B cell (primary cell): ENCODE results near the gene CRAT.

Experiments used
- EZH2 ChIP-seq: IDR thresholded peaks from 2 replicates; pipeline ENCODE4 v1.6.1; 2012; ENCODE audit warnings: borderline replicate concordance, low read depth, mild to moderate bottlenecking, moderate library complexity, low read length; ENCODE audit not compliant: insufficient read depth, poor library complexity, severe bottlenecking
- TF ChIP-seq, protein P1 (sequence below): fragments of 200-600 bp; IDR thresholded peaks from one replicate; pipeline ENCODE4 v1.8.0; 2022; ENCODE audit warnings: antibody characterized with exemption, mild to moderate bottlenecking

DNA sequence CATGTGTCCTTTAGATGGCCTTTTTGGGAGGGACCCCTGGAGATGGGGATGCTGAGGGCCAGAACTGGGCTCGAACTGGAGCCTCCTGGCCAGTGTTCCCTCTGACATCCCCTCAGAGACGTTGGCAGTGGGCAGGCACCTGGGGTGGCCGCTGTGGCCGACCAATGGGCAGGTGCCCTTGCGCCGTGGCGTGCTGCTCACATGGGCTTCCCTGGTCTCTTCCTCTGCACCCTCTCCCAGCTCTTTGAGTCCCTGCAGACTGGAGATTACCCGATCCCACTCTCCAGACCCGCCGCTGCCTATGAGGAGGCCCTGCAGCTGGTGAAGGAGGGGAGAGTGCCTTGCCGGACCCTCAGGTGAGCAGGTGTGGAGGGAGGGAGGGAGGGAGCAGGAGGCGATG lies 49.6 kb downstream of the CRAT start:
- TF ChIP-seq, protein P1, sequence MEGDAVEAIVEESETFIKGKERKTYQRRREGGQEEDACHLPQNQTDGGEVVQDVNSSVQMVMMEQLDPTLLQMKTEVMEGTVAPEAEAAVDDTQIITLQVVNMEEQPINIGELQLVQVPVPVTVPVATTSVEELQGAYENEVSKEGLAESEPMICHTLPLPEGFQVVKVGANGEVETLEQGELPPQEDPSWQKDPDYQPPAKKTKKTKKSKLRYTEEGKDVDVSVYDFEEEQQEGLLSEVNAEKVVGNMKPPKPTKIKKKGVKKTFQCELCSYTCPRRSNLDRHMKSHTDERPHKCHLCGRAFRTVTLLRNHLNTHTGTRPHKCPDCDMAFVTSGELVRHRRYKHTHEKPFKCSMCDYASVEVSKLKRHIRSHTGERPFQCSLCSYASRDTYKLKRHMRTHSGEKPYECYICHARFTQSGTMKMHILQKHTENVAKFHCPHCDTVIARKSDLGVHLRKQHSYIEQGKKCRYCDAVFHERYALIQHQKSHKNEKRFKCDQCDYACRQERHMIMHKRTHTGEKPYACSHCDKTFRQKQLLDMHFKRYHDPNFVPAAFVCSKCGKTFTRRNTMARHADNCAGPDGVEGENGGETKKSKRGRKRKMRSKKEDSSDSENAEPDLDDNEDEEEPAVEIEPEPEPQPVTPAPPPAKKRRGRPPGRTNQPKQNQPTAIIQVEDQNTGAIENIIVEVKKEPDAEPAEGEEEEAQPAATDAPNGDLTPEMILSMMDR = no peak
- no peak for TF ChIP-seq EZH2
